SU-DHL-6 (cell line): ENCODE measurements around the gene MUC13.

Experiments used
- H2AFZ ChIP-seq: fragments of 200-600 bp; sonication (generic); 2 replicates; pipeline ENCODE4 v1.6.1; 2014; ENCODE audit warnings: low read depth, mild to moderate bottlenecking, moderate library complexity, mixed read lengths, antibody characterized with exemption, low read length; ENCODE audit not compliant: severe bottlenecking
- H3F3A ChIP-seq: fragments of 200-600 bp; shearing (Covaris generic); 2 replicates; pipeline ENCODE4 v1.6.0; 2016; ENCODE audit warnings: antibody characterized with exemption, mild to moderate bottlenecking; ENCODE audit not compliant: insufficient read depth
- H3K27ac ChIP-seq: fragments of 200-600 bp; sonication (generic); 2 replicates; pipeline ENCODE4 v1.5.1; 2016; ENCODE audit warnings: low read depth, mild to moderate bottlenecking, low read length, moderate library complexity, mixed read lengths
- H3K27me3 ChIP-seq: fragments of 200-600 bp; sonication (generic), shearing (Covaris generic); 2 replicates; pipeline ENCODE4 v1.6.0; 2014; ENCODE audit warnings: mild to moderate bottlenecking, low read length
- H3K36me3 ChIP-seq: fragments of 200-600 bp; sonication (generic); 2 replicates; pipeline ENCODE4 v1.6.1; 2014; ENCODE audit warnings: mild to moderate bottlenecking, low read length, mixed read lengths
- H3K4me2 ChIP-seq: fragments of 300-600, 200-600 bp; shearing (Covaris generic), sonication (generic); 2 replicates; pipeline ENCODE4 v1.6.0; 2014; ENCODE audit warnings: low read length, low read depth, mild to moderate bottlenecking; ENCODE audit not compliant: poor library complexity, severe bottlenecking
- H3K4me3 ChIP-seq: fragments of 200-600 bp; sonication (generic); 2 replicates; pipeline ENCODE4 v1.5.1; 2014; ENCODE audit warnings: antibody characterized with exemption, low read length, mild to moderate bottlenecking, mixed read lengths; ENCODE audit not compliant: insufficient read depth, poor library complexity, severe bottlenecking
- H3K79me2 ChIP-seq: fragments of 200-600 bp; sonication (generic); 2 replicates; pipeline ENCODE4 v1.6.1; 2014; ENCODE audit warnings: mild to moderate bottlenecking, low read length, moderate library complexity; ENCODE audit not compliant: insufficient read depth
- H3K9ac ChIP-seq: fragments of 200-600 bp; sonication (generic); 2 replicates; pipeline ENCODE4 v1.7.0; 2014; ENCODE audit warnings: mild to moderate bottlenecking, low read length
- H3K9me2 ChIP-seq: fragments of 200-600 bp; sonication (generic); replicated peaks from 2 replicates; pipeline ENCODE4 v1.6.1; 2014; ENCODE audit warnings: low read length; ENCODE audit not compliant: insufficient read depth
- H3K9me3 ChIP-seq: fragments of 200-600 bp; sonication (generic); 2 replicates; pipeline ENCODE4 v1.6.1; 2014; ENCODE audit warnings: low read length, mixed read lengths; ENCODE audit not compliant: insufficient read depth
- H4K20me1 ChIP-seq: fragments of 200-600 bp; sonication (generic); 2 replicates; pipeline ENCODE4 v1.6.1; 2014; ENCODE audit warnings: low read depth, mild to moderate bottlenecking, antibody characterized with exemption, low read length, moderate library complexity, mixed read lengths
- EZH2phosphoT487 ChIP-seq: fragments of 200-600 bp; sonication (generic), shearing (Covaris generic); conservative IDR thresholded peaks from 2 replicates; pipeline ENCODE4 v1.6.1; 2018; ENCODE audit warnings: mild to moderate bottlenecking, antibody characterized with exemption, low read length, moderate library complexity, mixed read lengths
- TF ChIP-seq, protein P1 (sequence below): fragments of 200-600 bp; sonication (generic); IDR thresholded peaks from one replicate; pipeline ENCODE4 v1.5.1; 2017; ENCODE audit warnings: antibody characterized with exemption, mild to moderate bottlenecking, low read length, moderate library complexity; ENCODE audit not compliant: insufficient read depth, poor library complexity, severe bottlenecking

Gene MUC13

DNA sequence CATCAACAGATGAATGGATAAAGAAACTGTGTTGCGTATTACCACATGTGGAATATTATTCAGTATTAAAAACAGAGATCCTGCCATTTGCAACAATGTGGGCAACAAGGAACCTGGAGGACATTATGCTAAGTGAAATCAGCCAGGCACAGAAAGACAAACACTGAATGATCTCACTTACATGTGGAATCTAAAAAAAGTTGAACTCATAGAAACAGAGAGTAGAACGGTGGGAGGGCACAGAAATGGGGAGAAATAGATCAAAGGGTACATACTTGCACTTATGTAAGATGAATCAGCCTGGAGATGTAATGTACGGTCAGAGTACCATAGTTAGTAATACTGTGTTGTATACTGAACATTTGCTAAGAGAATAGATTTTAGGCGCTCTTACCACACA, 29.8 kb upstream of the MUC13 start:
- H3K9ac ChIP-seq = no peak overlapping the region
- no peak for TF ChIP-seq EZH2phosphoT487
- TF ChIP-seq, protein P1, sequence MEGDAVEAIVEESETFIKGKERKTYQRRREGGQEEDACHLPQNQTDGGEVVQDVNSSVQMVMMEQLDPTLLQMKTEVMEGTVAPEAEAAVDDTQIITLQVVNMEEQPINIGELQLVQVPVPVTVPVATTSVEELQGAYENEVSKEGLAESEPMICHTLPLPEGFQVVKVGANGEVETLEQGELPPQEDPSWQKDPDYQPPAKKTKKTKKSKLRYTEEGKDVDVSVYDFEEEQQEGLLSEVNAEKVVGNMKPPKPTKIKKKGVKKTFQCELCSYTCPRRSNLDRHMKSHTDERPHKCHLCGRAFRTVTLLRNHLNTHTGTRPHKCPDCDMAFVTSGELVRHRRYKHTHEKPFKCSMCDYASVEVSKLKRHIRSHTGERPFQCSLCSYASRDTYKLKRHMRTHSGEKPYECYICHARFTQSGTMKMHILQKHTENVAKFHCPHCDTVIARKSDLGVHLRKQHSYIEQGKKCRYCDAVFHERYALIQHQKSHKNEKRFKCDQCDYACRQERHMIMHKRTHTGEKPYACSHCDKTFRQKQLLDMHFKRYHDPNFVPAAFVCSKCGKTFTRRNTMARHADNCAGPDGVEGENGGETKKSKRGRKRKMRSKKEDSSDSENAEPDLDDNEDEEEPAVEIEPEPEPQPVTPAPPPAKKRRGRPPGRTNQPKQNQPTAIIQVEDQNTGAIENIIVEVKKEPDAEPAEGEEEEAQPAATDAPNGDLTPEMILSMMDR = no peak

DNA sequence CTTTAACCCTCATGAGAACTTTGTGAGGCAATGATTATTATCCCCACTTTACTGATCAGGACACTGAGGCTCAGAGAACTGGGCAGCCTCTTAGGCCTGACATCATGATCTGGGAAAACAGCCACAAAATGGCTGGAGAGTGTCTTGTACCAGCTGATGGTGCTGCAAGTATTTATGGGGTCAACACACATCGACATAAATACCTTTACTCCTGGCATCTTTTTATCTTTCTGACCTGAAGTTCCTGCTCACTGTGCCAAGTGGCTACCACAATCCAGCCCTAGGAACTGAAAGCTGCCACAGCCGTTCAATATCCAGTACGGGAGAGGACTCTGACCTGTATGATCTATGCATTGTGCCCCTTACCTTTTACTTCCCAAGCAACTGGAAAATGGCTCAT, 29.2 kb upstream of the MUC13 start:
- no peak overlapping the region for H2AFZ ChIP-seq
- H3K9me3 ChIP-seq = no peaks in the 10 kb centered on the region
- TF ChIP-seq EZH2phosphoT487 = no peak
- TF ChIP-seq, protein P1 = no peak
- no peak overlapping the region for H3K4me2 ChIP-seq
- H3F3A ChIP-seq = no peaks in the 10 kb centered on the region
- no peaks in the 10 kb centered on the region for H3K9me2 ChIP-seq
- no peak overlapping the region for H3K4me3 ChIP-seq
- no peak overlapping the region for H3K9ac ChIP-seq
- no peaks in the 10 kb centered on the region for H4K20me1 ChIP-seq
- H3K79me2 ChIP-seq = no peaks in the 10 kb centered on the region
- H3K36me3 ChIP-seq = no peaks in the 10 kb centered on the region
- H3K27ac ChIP-seq = no peak overlapping the region
- no peaks in the 10 kb centered on the region for H3K27me3 ChIP-seq

More for the DNA sequence above, 29.8 kb upstream of the MUC13 start:
- Histone ChIP-seq H3K9me3 (no peaks in the 10 kb centered on the region), H3K4me3 (no peak overlapping the region), H3K9me2 (no peaks in the 10 kb centered on the region), H3K36me3 (no peaks in the 10 kb centered on the region), H3K27ac (no peak overlapping the region), H3K79me2 (no peaks in the 10 kb centered on the region), H4K20me1 (no peaks in the 10 kb centered on the region), H3F3A (no peaks in the 10 kb centered on the region), H3K27me3 (no peaks in the 10 kb centered on the region), H3K4me2 (no peak overlapping the region), H2AFZ (no peak overlapping the region)

GRCh38 chr3:124962403-124962940, 27.9 kb upstream of the MUC13 start:
- Histone ChIP-seq H3K9me3 (no peaks in the 10 kb centered on the region), H3K4me3 (no peak overlapping the region), H4K20me1 (no peaks in the 10 kb centered on the region), H3K79me2 (no peaks in the 10 kb centered on the region), H3K9me2 (no peaks in the 10 kb centered on the region), H3F3A (no peaks in the 10 kb centered on the region), H2AFZ (no peak overlapping the region), H3K36me3 (no peaks in the 10 kb centered on the region), H3K4me2 (no peak overlapping the region), H3K27ac (no peak overlapping the region), H3K27me3 (no peaks in the 10 kb centered on the region), H3K9ac (no peak overlapping the region)
- TF ChIP-seq, protein P1 = no peak
- no peak for TF ChIP-seq EZH2phosphoT487
